Activated T-cell treated with anti-CD3 and anti-CD28 coated beads, Interleukin-2, amount 50 U/mL, for 24 hours (primary cell): Measurements from ENCODE around the gene LZIC.

Source experiments
- DNase-seq: peaks from one replicate; pipeline ENCODE4 v3.0.0-alpha.2; 2020
- H3K27ac Mint-ChIP-seq: 2 replicates; pipeline ENCODE4 v1.8.0; 2020; ENCODE audit warnings: mild to moderate bottlenecking, mixed read lengths
- H3K27me3 Mint-ChIP-seq: 2 replicates; pipeline ENCODE4 v1.8.0; 2020; ENCODE audit warnings: mixed read lengths
- H3K36me3 Mint-ChIP-seq: 2 replicates; pipeline ENCODE4 v1.8.0; 2020; ENCODE audit warnings: low read depth, mixed read lengths
- H3K4me1 Mint-ChIP-seq: 2 replicates; pipeline ENCODE4 v1.8.0; 2020; ENCODE audit warnings: low read depth, mixed read lengths
- H3K4me3 Mint-ChIP-seq: 2 replicates; pipeline ENCODE4 v1.8.0; 2020; ENCODE audit warnings: mild to moderate bottlenecking, moderate library complexity, mixed read lengths
- H3K9me3 Mint-ChIP-seq: 2 replicates; pipeline ENCODE4 v1.8.0; 2020; ENCODE audit warnings: mixed read lengths

Gene LZIC

GRCh38 chr1:9903801-9904527 is 39.2 kb downstream of the LZIC start:
- peak overlapping the region; percentile 37 for H3K4me3 Mint-ChIP-seq
- peak overlapping the region; percentile 92 for H3K27ac Mint-ChIP-seq
- H3K9me3 Mint-ChIP-seq: no peaks in the 10 kb centered on the region
- no peaks in the 10 kb centered on the region for H3K27me3 Mint-ChIP-seq
- no peak for DNase-seq
- no peaks in the 10 kb centered on the region for H3K36me3 Mint-ChIP-seq
- H3K4me1 Mint-ChIP-seq: peaks cover 51% of the 10 kb centered on the region

- H3K36me3 Mint-ChIP-seq: no peaks in the 10 kb centered on the region
- DNase-seq: no peak
- peaks cover 41% of the 10 kb centered on the region for H3K4me1 Mint-ChIP-seq
- H3K4me3 Mint-ChIP-seq: no peak overlapping the region
- no peaks in the 10 kb centered on the region for H3K27me3 Mint-ChIP-seq
- no peak overlapping the region for H3K27ac Mint-ChIP-seq
- no peaks in the 10 kb centered on the region for H3K9me3 Mint-ChIP-seq
Measured at GRCh38 chr1:9902060-9902452, 41.1 kb downstream of the LZIC start.

- Mint-ChIP-seq H3K4me3 (no peak overlapping the region), H3K36me3 (no peaks in the 10 kb centered on the region), H3K9me3 (no peaks in the 10 kb centered on the region), H3K27me3 (no peaks in the 10 kb centered on the region), H3K4me1 (peaks cover 38% of the 10 kb centered on the region), H3K27ac (no peak overlapping the region)
- no peak for DNase-seq
Measured at GRCh38 chr1:9901148-9902059, 41.8 kb downstream of the LZIC start.

- Mint-ChIP-seq H3K27ac (no peak overlapping the region), H3K4me3 (no peak overlapping the region), H3K9me3 (no peaks in the 10 kb centered on the region), H3K4me1 (peaks cover 36% of the 10 kb centered on the region), H3K27me3 (no peaks in the 10 kb centered on the region), H3K36me3 (no peaks in the 10 kb centered on the region)
- no peak for DNase-seq
Measured at GRCh38 chr1:9900142-9901043, 42.8 kb downstream of the LZIC start.

GRCh38 chr1:9894115-9894514 is 49.1 kb downstream of the LZIC start:
- no peak for DNase-seq
- H3K4me3 Mint-ChIP-seq: no peak overlapping the region
- no peak overlapping the region for H3K27ac Mint-ChIP-seq
- no peaks in the 10 kb centered on the region for H3K36me3 Mint-ChIP-seq
- peaks cover 14% of the 10 kb centered on the region for H3K4me1 Mint-ChIP-seq
- H3K9me3 Mint-ChIP-seq: no peaks in the 10 kb centered on the region
- H3K27me3 Mint-ChIP-seq: no peaks in the 10 kb centered on the region

- no peak for DNase-seq
- no peaks in the 10 kb centered on the region for H3K27me3 Mint-ChIP-seq
- peaks cover 14% of the 10 kb centered on the region for H3K4me1 Mint-ChIP-seq
- H3K36me3 Mint-ChIP-seq: no peaks in the 10 kb centered on the region
- H3K27ac Mint-ChIP-seq: peak overlapping the region; percentile 56
- no peak overlapping the region for H3K4me3 Mint-ChIP-seq
- H3K9me3 Mint-ChIP-seq: no peaks in the 10 kb centered on the region
Measured at GRCh38 chr1:9892563-9893528, 50.3 kb downstream of the LZIC start.

GRCh38 chr1:9891207-9891606 is 52.0 kb downstream of the LZIC start:
- no peaks in the 10 kb centered on the region for H3K27me3 Mint-ChIP-seq

GRCh38 chr1:9890224-9890731 is 52.9 kb downstream of the LZIC start:
- Mint-ChIP-seq H3K4me3 (no peak overlapping the region), H3K9me3 (no peaks in the 10 kb centered on the region), H3K27me3 (no peaks in the 10 kb centered on the region), H3K4me1 (peaks cover 14% of the 10 kb centered on the region), H3K36me3 (no peaks in the 10 kb centered on the region), H3K27ac (no peak overlapping the region)
- DNase-seq: no peak

More at GRCh38 chr1:9891207-9891606, 52.0 kb downstream of the LZIC start:
- DNase-seq: no peak
- Mint-ChIP-seq H3K36me3 (no peaks in the 10 kb centered on the region), H3K4me1 (peaks cover 14% of the 10 kb centered on the region), H3K9me3 (no peaks in the 10 kb centered on the region), H3K27ac (no peak overlapping the region), H3K4me3 (no peak overlapping the region)

- Mint-ChIP-seq H3K27me3 (no peaks in the 10 kb centered on the region), H3K4me1 (peaks cover 14% of the 10 kb centered on the region), H3K4me3 (no peak overlapping the region), H3K27ac (no peak overlapping the region), H3K36me3 (no peaks in the 10 kb centered on the region), H3K9me3 (no peaks in the 10 kb centered on the region)
- DNase-seq: no peak
Measured at GRCh38 chr1:9889411-9889810, 53.8 kb downstream of the LZIC start.

GRCh38 chr1:9888886-9889285 is 54.3 kb downstream of the LZIC start:
- H3K27ac Mint-ChIP-seq: no peak overlapping the region
- H3K36me3 Mint-ChIP-seq: no peaks in the 10 kb centered on the region
- peaks cover 12% of the 10 kb centered on the region for H3K4me1 Mint-ChIP-seq
- no peaks in the 10 kb centered on the region for H3K9me3 Mint-ChIP-seq
- H3K27me3 Mint-ChIP-seq: no peaks in the 10 kb centered on the region
- no peak for DNase-seq
- H3K4me3 Mint-ChIP-seq: no peak overlapping the region

GRCh38 chr1:9887070-9887469 is 56.1 kb downstream of the LZIC start:
- no peaks in the 10 kb centered on the region for H3K36me3 Mint-ChIP-seq
- H3K9me3 Mint-ChIP-seq: no peaks in the 10 kb centered on the region
- H3K4me3 Mint-ChIP-seq: no peak overlapping the region
- H3K27ac Mint-ChIP-seq: no peak overlapping the region
- no peak for DNase-seq
- no peaks in the 10 kb centered on the region for H3K27me3 Mint-ChIP-seq
- H3K4me1 Mint-ChIP-seq: peaks cover 11% of the 10 kb centered on the region

GRCh38 chr1:9886092-9886742 is 57.0 kb downstream of the LZIC start:
- H3K27me3 Mint-ChIP-seq: no peaks in the 10 kb centered on the region
- no peaks in the 10 kb centered on the region for H3K36me3 Mint-ChIP-seq
- DNase-seq: no peak
- H3K4me1 Mint-ChIP-seq: peaks cover 17% of the 10 kb centered on the region
- H3K27ac Mint-ChIP-seq: no peak overlapping the region
- no peak overlapping the region for H3K4me3 Mint-ChIP-seq
- no peaks in the 10 kb centered on the region for H3K9me3 Mint-ChIP-seq

- no peak for DNase-seq
- Mint-ChIP-seq H3K27ac (no peak overlapping the region), H3K36me3 (no peaks in the 10 kb centered on the region), H3K9me3 (no peaks in the 10 kb centered on the region), H3K4me1 (peaks cover 17% of the 10 kb centered on the region), H3K4me3 (no peak overlapping the region), H3K27me3 (no peaks in the 10 kb centered on the region)
Measured at GRCh38 chr1:9884805-9885204, 58.4 kb downstream of the LZIC start.
